Common myeloid progenitor, CD34-positive (primary cell): Measurements from ENCODE around the gene RAP2A.

Source experiments
- CTCF ChIA-PET: fragments of 350-600 bp; sonication (Branson Sonifier 250); formaldehyde crosslinking; loops from one replicate; lab custom pipeline; 2021; ENCODE audit warnings: antibody characterized with exemption; lab: Charles Lee
- POLR2A ChIA-PET: fragments of 350-600 bp; sonication (Branson Sonifier 250); formaldehyde crosslinking; loops from one replicate; lab custom pipeline; 2021; ENCODE audit warnings: antibody characterized with exemption; lab: Charles Lee
- DNase-seq, 3 donors: peaks; one replicate each; pipeline versions ENCODE4 v3.0.0 to v3.0.0-alpha.2; 2013
- H3K27ac ChIP-seq, 2 experiments: 1 replicate in 1 of 2; 2 replicates in 1 of 2; pipeline ENCODE4 v1.7.0; 2013; ENCODE audit warnings: inconsistent platforms in 2 of 2, low read length in 2 of 2, mild to moderate bottlenecking in 2 of 2, low read depth in 1 of 2, moderate library complexity in 1 of 2; ENCODE audit not compliant: severe bottlenecking in 2 of 2, insufficient read depth in 1 of 2, poor library complexity in 1 of 2
- H3K27me3 ChIP-seq, 5 experiments: replicated peaks in 2 of 5; 1 replicate in 3 of 5; 2 replicates in 2 of 5; pipeline versions ENCODE4 v1.6.1 to v1.7.0; 2013; ENCODE audit warnings: low read length in 4 of 5, mild to moderate bottlenecking in 2 of 5, moderate library complexity in 2 of 5, inconsistent platforms in 1 of 5; ENCODE audit not compliant: insufficient read depth in 5 of 5, control insufficient read depth in 4 of 5
- H3K36me3 ChIP-seq, 4 experiments: 1 replicate in 2 of 4; 2 replicates in 2 of 4; pipeline versions ENCODE4 v1.6.1 to v1.7.0; 2013; ENCODE audit warnings: low read length in 3 of 4, control low read depth in 1 of 4, mild to moderate bottlenecking in 1 of 4; ENCODE audit not compliant: control insufficient read depth in 4 of 4, insufficient read depth in 4 of 4
- H3K4me1 ChIP-seq, 4 experiments: 1 replicate in 3 of 4; 2 replicates in 1 of 4; pipeline versions ENCODE4 v1.6.1 to v1.7.1; 2013; ENCODE audit warnings: low read length in 3 of 4, mild to moderate bottlenecking in 3 of 4, control low read depth in 1 of 4, inconsistent platforms in 1 of 4, moderate library complexity in 1 of 4; ENCODE audit not compliant: control insufficient read depth in 4 of 4, insufficient read depth in 4 of 4; ENCODE audit errors: control extremely low read depth in 1 of 4
- H3K4me3 ChIP-seq, 7 experiments: 1 replicate in 4 of 7; 2 replicates in 3 of 7; pipeline versions ENCODE4 v1.5.1 to v1.7.0; 2013; ENCODE audit warnings: mild to moderate bottlenecking in 7 of 7, low read length in 6 of 7, moderate library complexity in 6 of 7, inconsistent platforms in 2 of 7, low read depth in 2 of 7, control low read depth in 1 of 7; ENCODE audit not compliant: insufficient read depth in 4 of 7, control insufficient read depth in 1 of 7; ENCODE audit errors: extremely low read depth in 1 of 7
- H3K9me3 ChIP-seq, 5 experiments: 1 replicate in 4 of 5; 2 replicates in 1 of 5; pipeline versions ENCODE4 v1.6.1 to v1.7.1; 2013; ENCODE audit warnings: low read length in 4 of 5, mild to moderate bottlenecking in 2 of 5, inconsistent platforms in 1 of 5, low read depth in 1 of 5, moderate library complexity in 1 of 5; ENCODE audit not compliant: control insufficient read depth in 4 of 5, insufficient read depth in 2 of 5; ENCODE audit errors: control extremely low read depth in 1 of 5
- WGBS: methylation state at CpG from one replicate; pipeline ENCODE4 v1.1.5; 2013; ENCODE audit not compliant: insufficient coverage; 5-methylcytosine and 5-hydroxymethylcytosine counted together

Gene RAP2A

DNA sequence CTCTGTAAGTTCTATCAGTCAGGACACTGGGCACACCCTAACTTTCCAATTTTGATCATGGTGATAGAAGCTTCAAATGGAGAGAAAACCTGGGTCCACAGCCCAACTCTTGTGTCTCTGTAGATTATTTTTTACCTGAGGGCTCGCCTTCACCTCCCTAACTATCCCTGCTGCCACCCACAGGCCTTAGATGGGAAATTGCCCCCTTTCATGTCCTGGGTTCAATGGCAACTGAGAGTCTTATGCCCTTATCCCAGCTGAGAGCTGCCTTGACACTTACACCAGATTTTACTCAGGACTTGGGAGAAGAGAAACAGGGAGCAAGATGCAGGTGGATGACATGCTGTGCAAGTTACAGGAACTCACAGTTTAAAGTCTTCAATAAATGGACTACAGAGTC, 81.7 kb downstream of the RAP2A start:
- WGBS = 100% methylated on average over 1 of the region's 1 CpG
- H3K36me3 ChIP-seq = no peaks in the 10 kb centered on the region

DNA sequence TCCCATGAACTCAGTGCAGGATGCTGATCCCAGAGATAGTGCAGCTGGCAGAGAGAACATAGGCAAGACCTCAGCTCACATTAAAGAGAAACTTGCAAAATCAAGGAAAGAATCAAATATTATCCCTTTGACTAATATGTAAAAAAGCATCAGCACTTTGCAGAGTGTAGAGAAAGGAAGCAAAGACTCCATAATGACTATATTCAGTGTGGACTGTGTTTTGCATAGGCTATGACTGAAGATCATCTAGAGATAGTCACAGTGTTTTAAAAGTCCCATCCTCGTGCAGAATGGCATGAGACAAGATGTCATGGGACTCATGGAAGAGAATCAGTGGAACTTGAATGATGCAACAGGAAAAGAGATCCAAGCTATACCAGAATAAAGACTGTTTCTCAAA, 84.0 kb downstream of the RAP2A start:
- WGBS = no CpG with 5 or more reads among the region's 1 CpG
- ChIA-PET CTCF (no interaction called here), POLR2A (no interaction called here)
- H3K27me3 ChIP-seq = no peaks in the 10 kb centered on the region
- H3K4me3 ChIP-seq = no peak overlapping the region
- peaks cover 0 to 3% (median 0%) of the 10 kb centered on the region in 5 experiments for H3K9me3 ChIP-seq
- no peak overlapping the region for H3K27ac ChIP-seq
- no peak for DNase-seq
- no peaks in the 10 kb centered on the region for H3K4me1 ChIP-seq
- no peaks in the 10 kb centered on the region for H3K36me3 ChIP-seq

More for the DNA sequence above, 81.7 kb downstream of the RAP2A start:
- ChIA-PET POLR2A (no interaction called here), CTCF (no interaction called here)
- no peaks in the 10 kb centered on the region for H3K4me1 ChIP-seq
- H3K9me3 ChIP-seq = peaks cover 0 to 5% (median 0%) of the 10 kb centered on the region in 5 experiments
- no peak overlapping the region for H3K27ac ChIP-seq
- DNase-seq = no peak
- H3K27me3 ChIP-seq = no peaks in the 10 kb centered on the region
- no peak overlapping the region for H3K4me3 ChIP-seq
